GM19455 (cell line): ENCODE measurements around the gene LPO.

Source experiments
- ATAC-seq: cut with Tn5 transposase; IDR thresholded peaks from one replicate; pipeline ENCODE4 v1.9.1; 2021; ENCODE audit not compliant: unreplicated experiment

The LPO gene

DNA sequence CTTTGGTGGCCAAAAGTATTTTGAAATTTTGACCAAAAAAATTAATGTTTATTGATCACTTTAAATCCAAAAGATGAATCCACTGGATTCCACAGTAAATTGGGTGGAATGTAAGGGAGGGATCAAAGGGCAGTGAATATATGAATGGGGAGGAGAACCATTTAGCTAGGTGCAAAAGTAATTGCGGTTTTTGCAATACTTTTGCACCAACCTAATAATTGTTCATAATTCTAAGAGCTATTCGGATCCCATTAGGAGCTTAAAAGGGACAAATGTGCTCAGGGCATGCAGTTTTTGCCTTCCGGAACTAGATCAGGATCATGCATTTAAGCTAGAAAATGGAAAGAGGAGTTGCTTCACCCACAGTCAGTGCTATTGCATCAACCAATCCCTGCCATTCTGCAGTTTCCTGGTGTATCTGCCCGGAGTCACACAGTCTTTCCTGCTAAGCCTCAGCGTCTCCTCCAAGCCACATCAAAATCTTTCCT is at the start of gene LPO:
Gene LPO (plus strand): TSS at position 438 of the 488 bp plus-strand sequence. CDS start 4,396 bp downstream, outside the sequence.
- no peak for ATAC-seq

DNA sequence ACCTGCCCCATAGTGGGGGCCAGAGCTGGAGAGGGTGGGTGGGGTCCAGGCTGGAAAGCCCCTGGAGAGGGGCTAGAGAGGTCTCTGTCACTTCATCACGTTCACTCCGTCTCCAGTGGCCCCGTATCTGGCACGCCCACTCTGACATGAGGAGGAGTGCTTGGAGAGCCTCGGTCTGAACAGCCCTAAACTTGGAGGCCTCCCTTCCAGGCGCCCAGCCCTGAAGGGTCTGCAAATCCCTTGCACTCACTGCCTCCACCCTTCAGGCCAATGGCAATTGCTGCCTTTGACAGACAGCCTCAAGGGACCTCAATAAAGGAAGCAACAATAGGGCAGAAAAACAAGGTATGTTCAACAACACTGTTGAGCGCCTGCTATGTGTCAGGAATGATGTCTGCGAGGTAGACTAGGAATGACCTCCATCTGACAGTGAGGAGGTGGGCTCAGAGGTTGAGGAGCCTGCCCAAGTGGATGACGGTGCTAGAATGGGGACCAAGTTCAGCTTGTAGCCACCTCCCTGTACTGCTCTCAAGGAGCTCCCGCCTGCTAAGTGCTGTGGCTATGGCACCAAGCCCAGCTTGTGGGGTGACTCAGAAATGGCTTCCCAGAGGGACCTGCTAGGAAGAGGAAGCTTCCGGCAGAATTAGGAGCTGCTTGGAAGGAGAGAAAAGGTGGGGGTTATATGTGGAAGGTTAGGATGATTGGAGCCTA is 48.8 kb upstream of the LPO start:
- ATAC-seq, result no peak

DNA sequence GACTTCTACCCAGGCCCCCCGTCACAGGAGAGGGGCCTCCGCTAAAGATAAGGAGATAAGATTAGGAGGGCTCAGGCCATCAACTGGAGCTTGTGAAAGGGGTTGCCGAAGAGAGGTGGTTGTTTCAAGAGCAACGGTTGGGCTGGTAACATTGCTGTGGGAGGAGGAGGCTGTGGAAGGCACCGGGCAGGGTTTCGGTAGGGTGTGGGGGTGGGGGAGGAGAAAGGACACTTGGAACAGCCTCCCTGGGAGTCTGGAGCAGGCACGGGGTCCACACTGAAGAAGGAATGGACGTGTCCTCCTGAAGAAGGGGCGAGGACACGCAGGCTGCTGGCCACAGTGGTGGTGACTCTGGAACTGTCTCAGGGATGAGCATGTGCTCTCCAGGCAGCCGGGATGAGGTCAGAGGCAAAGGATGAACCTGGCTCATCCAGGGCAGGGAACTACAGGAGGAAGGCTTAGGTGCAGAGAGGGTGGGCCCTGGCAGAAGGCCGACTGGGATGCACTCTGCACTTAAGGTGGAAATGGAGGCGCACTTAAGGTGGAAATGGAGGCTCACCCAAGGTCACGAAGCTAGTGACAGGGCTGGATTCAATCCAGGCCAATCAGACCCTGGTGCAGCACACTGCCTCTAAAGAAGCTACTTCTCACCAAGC is 47.0 kb upstream of the LPO start:
- ATAC-seq, result no peak

GRCh38 chr17:58192612-58193011 is 45.8 kb upstream of the LPO start, which contains the start of gene EPX:
Gene EPX (plus strand): TSS chr17:58192726. CDS start chr17:58192847, 121 bp downstream.
- ATAC-seq, result no peak

- no peak for ATAC-seq
These were observed 44.6 kb upstream of the LPO start for GRCh38 chr17:58193641-58194255.

GRCh38 chr17:58195518-58196123 is 42.8 kb upstream of the LPO start:
- no peak for ATAC-seq

DNA sequence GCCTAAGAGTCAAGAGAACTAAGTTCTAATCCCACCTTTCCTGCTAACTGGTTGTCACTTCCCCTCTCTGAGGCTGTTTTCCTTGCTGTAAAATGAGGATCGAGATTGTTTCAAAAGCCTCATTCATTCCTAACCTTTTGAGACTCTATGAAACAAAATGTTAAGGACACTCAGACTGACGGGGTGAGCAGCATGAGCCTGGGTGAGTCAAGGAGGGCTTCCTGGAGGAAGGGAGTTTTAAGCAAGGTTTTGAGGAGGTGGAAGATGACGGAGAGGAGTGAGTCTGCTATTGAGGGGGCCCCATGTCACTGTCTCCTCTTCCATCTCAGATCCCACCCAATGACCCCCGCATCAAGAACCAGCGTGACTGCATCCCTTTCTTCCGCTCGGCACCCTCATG is 41.8 kb upstream of the LPO start:
- no peak for ATAC-seq

GRCh38 chr17:58200024-58200633 is 38.3 kb upstream of the LPO start:
- ATAC-seq, result no peak

GRCh38 chr17:58202859-58203258 is 35.5 kb upstream of the LPO start:
- ATAC-seq, result no peak

DNA sequence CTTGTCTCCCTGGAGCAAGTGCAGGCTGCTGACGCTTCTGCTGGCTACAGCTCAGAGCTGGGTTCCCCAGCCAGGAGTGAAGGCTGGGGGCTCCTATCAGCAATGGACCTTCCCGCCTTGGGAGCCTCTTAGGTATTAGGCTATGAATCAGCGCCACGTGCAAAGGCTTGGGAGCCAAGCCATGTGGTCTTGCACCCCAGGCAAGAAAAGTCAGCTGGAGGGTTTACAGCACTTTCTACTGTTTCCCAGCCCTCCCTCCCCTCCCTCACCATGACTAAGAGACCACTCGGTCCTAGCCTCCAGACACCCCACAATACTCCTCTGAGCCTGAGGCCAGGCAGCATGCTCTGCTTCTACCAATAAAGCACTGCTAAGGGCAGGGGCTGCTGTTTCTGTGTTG is 33.6 kb upstream of the LPO start:
- no peak for ATAC-seq

DNA sequence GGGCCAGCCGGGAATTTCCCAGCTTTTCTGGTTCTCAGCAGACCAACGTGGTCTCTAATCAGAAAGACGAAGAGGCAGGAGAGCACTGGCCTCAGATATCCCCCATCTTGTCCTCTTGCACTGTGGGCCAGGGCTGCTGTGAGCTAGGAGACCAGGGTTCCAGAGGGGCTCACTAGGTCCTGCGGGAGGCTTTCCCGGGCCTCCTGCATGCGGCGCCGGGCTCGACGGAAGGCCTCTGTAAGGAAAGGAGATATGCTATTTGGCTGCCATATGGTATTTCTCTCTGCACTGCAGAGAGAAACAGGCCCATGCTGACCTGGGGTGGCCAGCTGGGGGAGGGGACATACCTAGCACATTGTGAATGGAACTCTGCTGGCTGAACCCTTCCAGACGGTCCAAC is 32.4 kb upstream of the LPO start:
- ATAC-seq, result no peak

DNA sequence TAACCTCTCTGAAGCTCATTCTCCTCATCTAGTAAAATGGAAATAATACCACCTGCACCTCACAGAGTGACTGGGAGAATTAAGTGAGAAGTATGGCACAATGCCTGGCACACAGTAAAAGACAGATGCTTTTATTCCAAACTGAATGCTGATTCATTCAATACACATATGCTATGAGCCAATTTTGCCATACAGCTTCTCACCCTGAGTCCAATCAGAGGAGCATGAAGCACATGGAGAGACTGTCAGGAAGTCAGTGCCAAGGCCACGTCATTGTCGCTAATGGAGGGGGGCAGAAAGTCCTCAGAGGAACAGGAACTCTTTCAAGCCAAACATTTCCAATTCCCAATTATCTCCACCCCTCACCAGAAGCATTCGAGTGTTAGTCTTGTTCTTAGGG is 30.9 kb upstream of the LPO start:
- no peak for ATAC-seq

- ATAC-seq, result no peak
These were observed 30.0 kb upstream of the LPO start for GRCh38 chr17:58208344-58208743.

- ATAC-seq, result no peak
These were observed 27.5 kb upstream of the LPO start for GRCh38 chr17:58210922-58211321.

GRCh38 chr17:58215685-58216084 is 22.7 kb upstream of the LPO start:
- ATAC-seq, result no peak

- ATAC-seq, result no peak
These were observed 20.6 kb upstream of the LPO start for GRCh38 chr17:58217766-58218165.

- ATAC-seq, result peak; percentile 92
These were observed 19.2 kb upstream of the LPO start, which contains the start of gene MKS1 for GRCh38 chr17:58219007-58219788. Gene MKS1 (minus strand): TSS chr17:58219255. CDS start chr17:58219230, 25 bp downstream.

DNA sequence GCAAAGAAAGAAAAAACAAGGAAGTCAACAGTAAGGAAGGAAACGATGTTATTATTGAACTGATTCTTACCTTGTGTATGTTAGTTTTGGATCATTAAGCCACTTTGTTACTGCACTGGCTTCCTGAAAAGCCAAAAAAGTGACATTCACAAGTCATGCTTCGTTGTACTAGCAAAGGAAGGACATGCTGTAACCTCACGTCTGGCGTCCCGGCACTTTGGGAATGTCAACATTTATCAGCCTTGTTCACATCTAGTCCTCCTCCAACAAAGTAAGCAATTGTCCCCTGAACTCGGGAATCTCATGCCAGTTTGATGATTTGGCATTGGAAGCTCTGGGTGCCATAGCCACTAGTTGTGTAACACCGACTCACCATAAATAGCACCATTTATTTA is 18.6 kb upstream of the LPO start:
- ATAC-seq, result no peak

DNA sequence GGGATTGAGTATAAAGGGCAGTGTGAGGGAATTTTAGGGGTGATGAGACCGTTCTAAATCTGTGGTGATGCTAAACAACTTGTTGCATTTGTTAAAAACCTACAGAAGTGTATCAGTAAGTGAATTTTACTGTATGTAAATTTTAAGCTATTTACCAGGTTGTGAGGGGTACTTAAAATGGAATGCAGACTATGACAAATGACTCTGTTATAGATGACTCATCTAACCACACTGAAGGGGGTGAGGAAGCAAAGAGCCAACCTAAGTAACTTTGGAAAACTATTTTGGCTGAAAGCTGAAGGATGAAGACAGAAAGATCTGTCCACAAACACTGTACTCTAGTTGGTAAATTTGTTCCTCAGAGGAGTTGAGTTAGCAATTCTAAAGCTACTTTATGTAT is 14.1 kb upstream of the LPO start:
- ATAC-seq, result no peak

DNA sequence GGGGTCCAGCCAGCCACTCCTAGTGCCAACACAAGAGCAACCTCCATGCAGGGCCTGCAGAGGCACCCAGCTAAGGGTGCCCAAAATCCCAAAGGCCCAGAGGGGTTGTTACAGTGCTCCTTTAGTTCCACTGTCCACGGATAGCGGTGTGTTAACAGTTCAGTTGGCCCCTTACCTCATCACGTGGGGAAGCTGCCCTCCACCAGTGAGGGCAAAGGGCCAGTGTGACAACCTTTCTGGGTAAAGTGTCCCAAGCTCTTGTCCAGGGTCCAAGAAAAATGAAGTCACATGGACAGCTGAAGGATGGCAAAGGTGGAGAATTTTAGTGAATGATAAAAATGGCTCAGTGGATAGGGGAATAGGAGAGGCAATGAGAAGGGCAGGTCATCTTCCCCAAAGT is 10.7 kb upstream of the LPO start:
- no peak for ATAC-seq
